ENCODE measurements around the gene TEX28.
"Not testable (repeated sequence)": the region's sequence is repeated elsewhere in the genome, so short reads cannot be mapped to it uniquely, and the experiment has no call there.

TEX28 gene

GRCh38 chrX:154233620-154234019 lies 61.3 kb downstream of the TEX28 start:
- not testable (repeated sequence) for DNase-seq (ENCODE audit: extremely low read depth, low read depth)

- not testable (repeated sequence) for DNase-seq (ENCODE audit: extremely low read depth, low read depth)
Observed at GRCh38 chrX:154231443-154231842, 63.5 kb downstream of the TEX28 start.

GRCh38 chrX:154226706-154227105 lies 68.2 kb downstream of the TEX28 start:
- DNase-seq (ENCODE audit: extremely low read depth, low read depth): not testable (repeated sequence)

- not testable (repeated sequence) for DNase-seq (ENCODE audit: extremely low read depth, low read depth)
Observed at GRCh38 chrX:154225292-154225691, 69.6 kb downstream of the TEX28 start.

All from AG09319 (cell line).